CD4-positive, alpha-beta T cell treated with Interleukin-6 for 4 hours (primary cell): Measurements from ENCODE around the gene TGFBR2.

ENCODE experiments used
- DNase-seq: peaks from one replicate; pipeline ENCODE4 v3.0.0-alpha.2; 2020; ENCODE audit warnings: mixed read lengths

TGFBR2 gene

DNA sequence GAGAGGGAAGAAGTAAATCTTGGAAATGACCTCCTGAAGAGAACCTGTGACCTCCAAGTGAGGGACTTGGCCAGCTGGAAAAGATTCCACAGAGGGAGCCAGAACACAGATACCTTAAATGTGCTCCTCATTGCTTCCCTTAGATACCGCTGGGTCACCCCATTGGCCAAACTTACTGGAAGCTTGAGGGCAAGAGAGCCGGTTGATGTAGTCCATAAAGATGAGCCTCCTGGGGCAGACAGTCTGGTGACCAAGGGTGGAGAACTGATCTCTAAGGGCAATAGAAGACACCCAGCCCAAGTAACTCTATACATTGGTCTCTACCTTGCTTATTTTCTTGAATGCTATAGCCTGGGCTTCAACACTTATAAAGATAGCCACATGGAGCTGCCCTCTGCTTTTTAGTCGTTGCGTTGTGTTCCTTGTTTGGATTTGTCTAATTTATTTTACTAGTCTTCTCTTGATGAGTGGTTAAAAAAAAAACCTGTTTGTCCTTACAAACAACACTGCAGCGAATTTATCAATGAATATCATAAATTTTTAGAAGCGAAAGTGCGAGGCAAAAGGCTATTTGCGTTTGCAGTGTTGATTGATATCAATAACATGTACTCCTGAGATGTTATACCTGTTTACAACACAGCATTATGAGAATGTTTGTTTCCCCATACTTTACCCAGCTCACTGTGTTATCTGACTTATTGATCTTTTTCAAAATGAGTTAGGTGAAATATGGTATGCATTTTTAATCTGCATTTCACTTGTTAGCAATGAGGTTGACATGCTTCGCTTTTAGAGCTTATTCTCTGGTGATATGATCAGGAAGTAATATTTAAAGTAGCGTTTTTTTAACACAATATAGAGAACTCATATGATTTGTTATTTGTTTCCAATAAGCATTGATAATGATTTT is 31.2 kb downstream of the TGFBR2 start:
- no peak for DNase-seq

DNA sequence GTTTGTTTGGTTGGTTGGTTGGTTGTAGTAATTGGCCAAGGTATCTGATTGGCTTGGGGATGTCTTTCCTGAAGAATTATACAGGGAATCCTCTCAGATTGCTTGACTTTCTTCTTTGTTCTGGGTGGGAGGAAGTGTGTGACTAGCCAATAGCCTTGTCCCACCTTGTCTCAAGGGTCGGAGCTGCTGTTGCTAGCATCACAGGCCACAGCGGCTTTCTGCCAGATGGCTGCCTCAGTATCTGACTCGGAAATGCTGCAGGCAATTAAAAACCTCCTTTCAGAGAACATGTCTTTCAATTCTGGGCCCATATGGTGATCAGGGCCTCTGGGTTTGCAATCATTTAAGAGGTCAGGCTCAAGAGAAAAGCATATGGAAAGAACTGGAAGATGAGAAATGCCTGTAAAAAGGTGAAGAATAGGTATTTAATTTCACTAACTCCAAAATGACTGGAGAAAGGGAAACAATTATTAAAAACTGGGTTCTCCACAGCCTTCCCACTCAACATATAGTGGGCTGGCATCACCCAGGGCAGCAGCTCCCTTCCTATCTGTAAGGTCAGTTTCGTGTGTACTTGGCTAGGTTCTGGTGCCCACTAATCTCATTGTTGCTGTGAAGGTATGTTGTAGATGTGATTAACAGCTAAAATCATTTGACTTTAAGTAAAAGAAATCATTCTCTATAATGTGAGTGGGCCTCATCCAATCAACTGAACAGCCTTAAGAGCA is 32.4 kb downstream of the TGFBR2 start:
- DNase-seq: no peak

DNA sequence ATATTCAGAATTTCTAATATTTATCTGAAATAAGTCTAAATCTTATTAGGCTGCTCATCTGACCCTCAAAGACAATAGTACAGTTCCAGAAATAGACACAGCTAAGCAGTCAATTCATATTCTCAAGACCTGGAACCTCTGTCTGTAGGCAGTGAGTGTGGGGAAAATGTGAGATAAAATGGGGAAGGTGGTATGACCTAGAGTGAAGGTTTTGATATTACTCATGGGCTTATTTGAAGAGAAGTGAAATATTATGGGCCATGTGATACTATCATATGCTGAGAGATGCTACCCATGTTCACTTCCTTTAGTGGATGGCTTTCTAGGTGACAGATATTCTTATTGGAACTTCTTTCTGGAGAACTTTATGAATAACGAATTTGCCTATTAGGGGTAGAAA is 33.5 kb downstream of the TGFBR2 start:
- no peak for DNase-seq

DNA sequence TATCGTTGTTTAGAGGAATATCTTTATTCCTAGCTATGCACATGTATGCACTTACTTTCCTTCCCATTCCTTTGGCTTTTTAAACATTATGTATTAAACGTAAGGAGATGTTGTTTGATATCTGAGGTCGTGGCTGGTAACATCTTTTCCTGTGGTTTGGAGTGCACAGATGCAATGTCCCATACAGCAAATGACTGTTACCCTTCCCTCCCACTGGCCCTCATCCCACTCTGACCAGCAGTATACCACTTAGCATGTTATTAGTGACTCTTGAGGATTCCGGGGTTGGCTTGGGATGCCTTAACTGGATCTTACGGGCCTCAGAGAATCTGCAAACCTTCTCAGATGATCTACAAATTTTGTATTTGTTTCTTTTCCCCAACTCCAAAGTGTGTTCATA is 34.5 kb downstream of the TGFBR2 start:
- DNase-seq: no peak

DNA sequence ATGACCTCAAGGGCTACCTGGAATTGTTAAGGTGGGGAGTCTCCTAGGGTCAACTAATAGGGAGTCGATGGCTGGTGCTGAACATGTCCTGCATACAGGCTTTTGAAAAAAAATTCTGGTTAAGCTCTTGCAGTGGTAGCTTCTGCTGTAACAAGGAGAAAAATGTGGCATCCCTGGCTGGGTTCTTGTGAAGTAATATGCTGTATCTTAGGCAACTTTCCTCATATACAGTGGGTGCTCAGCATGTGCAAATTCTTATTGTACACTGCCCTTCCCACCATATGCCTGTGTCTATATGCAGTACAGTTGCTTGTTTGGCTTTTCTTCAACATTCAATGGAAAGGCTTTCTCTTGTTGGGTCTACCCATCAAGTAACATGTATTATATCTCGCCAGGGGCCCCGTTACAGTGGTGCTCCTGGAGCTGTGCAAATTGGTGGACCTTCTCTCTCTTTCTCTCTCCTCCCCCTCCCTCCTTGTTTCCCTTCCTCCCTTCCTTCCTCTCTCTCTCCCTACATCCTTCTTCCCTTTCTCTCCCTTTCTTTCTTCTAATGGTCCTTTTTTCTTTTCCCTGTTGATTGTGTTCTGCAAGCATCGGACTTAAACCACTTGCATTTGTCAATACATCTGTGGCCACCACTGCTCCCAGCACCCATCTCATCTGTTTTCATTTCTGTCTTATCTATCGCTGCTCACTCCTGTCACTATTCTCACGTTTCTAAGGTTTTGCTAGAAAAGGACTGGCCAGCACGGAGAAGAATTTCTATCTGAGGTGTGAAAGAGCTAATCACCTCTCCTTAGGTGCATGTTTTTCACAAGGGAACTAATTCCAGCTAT is 35.2 kb downstream of the TGFBR2 start:
- no peak for DNase-seq

DNA sequence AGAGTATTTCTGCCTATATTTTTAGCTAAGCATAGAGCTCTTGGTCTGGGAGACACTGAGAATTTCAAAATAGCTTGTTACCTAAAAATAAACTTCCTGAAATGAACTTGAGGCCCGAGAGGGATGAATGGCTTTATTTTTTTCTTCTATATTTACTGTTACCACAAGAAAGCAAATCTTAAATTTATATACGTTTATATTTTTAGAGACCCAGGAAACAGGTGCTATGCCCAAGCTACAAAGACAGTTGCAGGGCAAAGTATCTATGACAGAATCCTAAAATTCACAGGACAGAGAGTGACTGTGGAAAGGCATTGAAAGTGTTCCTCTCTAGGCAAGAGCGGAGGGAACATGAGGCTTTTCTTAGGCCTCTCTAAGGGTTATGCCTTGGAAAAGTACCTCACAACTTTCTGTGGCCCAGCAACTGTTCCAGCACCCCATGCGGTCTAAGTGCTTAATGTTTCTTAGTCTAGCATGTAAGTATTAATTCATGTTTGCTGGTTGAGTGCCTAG is 36.5 kb downstream of the TGFBR2 start:
- DNase-seq: no peak

DNA sequence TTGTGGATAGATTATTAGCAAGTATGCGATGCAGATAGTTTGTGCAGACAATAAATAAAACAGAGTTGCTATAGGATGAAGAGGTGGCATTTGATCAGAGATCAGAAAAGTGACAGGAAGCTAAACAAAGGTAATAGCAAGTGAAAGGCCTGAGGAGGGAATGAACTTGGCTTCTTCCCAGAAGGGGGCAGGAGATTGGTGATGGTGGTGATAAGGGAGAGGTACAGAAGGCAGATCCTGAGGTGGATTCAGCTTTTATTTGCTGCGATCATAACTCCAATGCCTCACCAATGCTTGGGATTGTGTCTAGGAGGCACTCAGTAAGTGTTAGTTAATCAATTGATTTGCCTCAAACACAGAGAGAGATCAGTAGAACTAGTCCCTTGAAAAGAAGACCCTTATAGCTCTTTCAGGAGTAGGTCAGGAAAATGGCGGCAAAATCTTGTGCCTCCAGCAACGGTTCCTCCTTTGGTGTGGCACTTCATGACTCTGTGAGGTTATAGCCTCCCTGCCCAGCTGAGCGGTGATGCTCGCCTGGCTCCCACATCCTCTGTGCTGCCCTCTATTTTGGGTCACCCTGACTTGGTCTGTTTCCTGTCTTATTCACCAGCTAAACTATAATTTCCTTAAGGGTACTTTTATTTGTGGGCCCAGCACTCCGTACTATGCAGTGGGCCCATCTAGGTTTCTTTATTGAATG is 37.5 kb downstream of the TGFBR2 start:
- DNase-seq: peak; percentile 66

DNA sequence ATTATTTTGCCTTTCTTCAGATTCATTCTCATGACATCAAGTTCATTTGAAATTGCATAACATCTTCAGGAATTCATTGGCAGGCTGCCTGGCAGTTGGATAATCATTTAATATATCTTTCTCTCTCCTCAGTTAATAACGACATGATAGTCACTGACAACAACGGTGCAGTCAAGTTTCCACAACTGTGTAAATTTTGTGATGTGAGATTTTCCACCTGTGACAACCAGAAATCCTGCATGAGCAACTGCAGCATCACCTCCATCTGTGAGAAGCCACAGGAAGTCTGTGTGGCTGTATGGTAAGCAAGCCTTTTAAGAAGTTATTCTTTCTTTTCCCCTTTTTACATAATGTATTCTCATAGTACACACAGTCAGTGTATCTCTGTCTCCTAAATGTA is 38.2 kb downstream of the TGFBR2 start:
- peak; percentile 65 for DNase-seq

DNA sequence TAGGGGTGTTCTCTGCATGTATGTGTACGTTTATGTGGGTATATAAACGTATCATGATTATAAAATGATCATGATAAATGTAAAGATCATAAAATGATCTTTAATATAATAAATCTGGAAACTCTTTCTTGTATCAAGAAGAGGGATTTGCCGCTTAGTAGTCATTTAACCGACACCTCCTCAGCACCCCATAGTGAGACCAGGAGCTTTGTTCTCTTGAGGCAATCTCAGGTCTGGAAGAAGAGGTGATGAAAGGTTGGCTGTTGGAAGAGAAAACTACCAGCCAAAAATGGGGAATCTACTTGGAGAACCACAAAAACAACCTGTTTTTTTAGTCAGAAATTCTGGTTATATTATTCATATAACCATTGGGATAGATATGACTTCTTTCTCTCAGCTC is 38.7 kb downstream of the TGFBR2 start:
- DNase-seq: no peak

DNA sequence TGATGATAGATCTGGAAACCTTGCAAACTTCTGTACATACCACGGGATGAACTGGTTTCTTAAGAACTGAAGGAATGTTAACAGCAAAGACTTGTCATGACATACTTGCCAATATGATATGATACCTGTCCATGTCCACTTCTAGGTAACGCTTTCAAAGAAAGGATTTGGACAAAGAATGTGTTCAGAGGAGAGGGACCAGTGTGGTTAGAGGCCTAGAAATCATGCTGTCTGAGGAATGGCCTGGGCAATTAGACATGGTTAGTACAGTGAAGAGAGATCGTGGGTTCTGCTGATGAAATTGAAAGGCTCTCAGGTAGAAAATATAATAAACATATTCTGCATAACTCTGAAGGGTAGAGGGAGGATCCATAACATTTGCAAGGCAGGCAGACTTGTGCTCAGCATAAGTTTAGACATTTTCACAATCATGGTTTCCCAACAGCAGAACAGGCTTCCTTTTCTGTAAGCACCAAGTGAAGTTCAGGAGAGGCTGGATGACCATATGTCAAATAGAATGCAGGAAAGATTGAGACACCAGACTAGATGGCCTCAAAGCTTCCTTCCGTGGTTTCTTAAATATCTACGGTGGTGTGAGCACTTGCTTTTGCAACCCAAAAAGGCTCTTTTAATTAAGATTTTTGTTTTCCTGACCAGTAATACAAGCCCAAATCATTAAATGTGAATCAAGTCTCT is 39.9 kb downstream of the TGFBR2 start:
- DNase-seq: no peak

DNA sequence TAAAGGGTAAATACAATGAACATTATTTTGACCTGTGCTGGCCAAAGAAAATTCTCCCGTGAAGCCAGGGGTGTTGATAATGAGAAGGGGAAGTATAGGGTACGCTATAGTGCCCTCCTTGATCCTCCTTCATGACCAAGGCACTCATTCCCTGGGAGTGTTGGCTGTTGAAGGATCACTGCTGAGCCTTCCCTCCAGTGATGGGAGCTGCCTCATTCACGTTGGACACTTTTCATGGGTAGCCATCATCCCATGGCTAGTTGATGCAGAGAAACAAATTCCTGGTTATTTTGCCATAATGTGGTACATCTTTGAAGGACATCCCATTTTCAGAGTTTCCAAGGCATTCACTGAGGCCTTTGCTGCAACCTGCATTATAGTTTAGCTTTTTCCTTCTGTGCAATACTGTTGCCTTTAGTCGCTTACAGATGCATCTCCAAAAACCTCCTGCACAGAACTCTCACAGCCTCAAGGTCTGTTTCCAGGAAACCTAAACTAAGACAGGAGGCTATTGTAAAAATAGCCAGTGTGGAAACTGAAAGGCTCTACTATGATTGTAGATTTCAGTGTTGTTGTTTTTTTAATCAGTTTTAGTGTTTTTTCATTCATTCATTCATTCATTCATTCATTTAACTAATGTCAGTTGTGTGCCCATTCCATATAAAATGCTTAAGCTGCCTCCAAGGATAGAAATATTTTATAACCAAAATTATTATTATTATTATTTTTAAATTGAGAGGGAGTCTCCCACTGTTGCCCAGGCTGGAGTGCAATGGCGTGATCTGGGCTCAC is 40.8 kb downstream of the TGFBR2 start:
- no peak for DNase-seq

DNA sequence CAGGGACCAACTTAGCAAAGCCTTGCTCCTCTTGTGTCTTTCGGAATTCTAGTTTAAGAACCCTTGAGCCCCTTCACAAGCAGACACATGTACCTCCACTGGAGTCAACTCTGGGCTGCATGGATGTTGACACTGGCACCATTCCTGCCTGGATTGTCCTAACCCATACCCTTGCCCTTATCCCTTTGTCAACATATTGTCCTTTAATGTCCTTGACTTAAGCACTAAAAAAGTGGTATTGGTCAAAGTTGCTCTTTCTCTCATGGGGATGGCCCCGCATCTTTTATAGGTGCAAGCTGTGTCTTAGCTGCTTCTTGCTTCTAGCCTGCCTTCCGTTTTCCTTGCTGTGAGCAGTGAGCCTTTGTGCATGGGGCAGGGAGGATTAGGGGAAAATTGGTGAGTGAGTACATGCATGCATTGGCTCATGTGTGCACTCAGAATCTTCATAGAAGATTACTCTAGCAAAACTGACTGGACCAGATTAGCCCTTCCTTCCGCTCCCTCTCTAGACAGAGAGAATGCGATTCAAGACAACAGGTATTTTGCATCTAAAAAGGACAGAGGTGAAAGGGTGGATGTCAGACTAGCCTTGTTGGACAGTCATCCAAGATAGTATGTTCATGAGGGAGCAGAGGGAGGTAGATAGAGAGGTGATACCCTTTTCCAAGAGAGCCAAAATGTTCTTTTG is 42.4 kb downstream of the TGFBR2 start:
- no peak for DNase-seq

DNA sequence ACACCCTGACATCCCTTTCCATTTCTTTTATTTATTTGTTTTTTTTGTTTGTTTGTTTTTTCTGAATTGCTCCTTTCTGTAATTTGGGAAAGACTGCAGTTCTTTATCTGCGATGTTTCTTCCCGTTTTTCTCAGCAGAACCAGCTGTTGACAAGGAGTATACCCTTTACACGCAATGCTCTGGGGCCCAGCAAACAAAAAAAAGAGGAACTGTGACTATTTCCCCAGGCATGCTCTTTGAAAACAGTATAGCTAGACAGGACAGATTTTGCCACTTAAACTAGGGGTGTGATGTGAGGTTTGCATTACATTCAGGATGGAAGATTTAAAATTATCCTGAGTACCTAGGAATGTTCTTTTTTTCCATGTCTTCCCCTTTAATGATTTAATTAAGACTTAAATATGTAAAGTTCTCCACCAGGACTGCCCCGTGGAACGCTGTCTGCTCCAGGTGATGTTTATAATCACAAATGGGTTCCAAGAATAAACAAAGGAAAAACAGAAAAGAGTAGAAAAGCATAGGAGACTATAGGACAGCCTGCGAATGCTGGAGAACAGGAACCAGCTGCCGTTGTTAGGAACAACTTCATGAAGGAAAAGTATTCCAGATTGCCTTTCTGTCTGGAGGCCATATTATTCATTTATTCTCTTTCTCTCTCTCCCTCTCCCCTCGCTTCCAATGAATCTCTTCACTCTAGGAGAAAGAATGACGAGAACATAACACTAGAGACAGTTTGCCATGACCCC is 43.3 kb downstream of the TGFBR2 start:
- DNase-seq: no peak

DNA sequence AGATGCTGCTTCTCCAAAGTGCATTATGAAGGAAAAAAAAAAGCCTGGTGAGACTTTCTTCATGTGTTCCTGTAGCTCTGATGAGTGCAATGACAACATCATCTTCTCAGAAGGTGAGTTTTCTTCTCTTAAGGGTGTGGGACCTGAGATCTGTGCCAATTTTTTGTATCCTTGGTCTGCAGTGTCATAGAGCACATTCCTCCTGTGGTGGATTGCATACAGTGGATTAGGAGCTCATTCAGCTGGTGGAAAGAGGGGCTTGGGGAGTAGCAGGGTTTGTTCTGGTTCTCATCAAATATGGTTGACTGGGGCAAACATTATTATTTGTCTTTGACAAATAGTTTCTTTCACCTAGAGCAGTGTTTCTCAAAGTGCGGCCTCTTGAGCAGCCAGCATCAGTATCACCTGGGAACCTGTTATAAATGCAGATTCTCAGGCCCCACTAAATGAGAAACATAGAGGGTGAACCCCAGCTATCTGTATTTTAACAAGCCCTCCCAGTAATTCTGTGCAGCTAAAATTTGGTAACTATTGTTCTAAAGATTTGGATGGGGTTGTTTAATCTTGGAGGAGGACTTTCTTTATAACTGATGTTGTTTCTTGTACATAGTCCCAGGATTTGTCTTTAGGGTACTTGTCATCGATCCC is 44.1 kb downstream of the TGFBR2 start:
- DNase-seq: no peak

DNA sequence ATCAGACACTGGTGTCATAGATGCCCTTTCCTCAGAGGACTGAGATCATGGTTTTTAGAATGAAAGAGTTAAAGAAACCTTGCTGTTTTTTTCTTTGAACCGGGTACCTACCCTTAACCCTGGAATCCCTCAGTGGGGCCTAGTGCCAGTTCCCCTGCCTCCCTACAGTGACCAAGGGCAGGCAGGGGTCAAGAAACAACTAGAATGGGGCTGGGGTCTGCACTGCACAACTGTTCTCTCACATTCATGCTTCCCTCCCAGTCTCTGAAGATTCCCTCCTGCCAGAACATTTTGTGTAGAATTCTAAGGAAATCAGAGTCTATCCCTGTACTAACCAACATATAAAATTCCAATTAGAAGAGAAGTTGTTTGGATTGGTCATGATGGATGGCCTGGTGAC is 47.9 kb downstream of the TGFBR2 start:
- no peak for DNase-seq

DNA sequence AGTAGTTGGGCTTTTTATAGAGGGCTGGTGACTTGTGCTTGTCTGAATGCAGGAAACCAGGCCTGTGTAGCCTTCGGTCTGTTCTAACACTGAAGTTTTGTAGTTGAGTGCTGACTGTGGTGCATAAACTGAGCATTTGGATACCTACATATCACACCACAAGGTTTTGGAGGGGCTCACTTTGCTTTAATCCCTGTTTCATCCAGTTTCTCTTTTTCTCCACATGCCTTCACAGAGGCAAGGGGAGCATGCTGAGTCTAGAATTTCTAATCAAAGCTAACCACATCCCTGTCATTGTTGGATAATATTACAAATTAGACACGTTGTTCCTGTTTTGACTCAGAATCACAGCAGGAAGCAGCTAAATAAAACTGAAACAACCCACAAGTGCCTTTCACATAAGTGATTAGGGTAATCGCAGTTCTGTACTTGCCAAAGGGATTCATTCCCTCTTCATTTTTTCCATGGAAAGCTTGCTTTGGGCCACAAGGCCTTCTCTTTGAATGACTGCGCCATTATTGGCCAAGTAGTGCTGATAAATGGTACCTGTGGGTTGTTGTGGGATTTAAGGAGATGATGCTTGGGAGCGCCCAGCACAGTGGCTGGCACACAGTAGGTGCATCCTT is 48.9 kb downstream of the TGFBR2 start:
- peak; percentile 53 for DNase-seq

DNA sequence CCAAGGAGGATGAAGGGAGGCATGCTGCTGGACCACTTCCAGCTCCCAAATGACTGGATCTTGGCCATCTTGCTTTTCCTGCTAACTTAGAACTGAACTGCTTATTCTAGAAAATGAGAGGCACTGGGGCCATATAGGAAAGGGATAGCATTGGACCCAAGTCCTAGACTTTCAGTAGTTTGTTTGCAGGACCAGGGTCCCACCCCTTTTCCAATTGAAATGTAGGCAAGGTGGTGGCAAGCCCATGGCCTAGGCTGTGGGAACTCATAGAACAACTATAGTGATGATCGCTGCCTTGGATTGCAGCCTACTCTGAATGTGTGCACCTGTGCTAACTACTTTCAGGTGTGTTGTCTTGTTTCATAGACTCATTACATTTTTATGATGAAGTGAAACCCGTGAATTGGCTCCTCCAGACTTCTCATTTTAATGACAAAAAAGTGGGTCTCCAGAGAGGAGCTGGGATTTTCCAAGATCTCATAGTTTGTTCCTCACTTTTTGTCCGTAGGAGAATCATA is 50.3 kb downstream of the TGFBR2 start:
- DNase-seq: no peak

DNA sequence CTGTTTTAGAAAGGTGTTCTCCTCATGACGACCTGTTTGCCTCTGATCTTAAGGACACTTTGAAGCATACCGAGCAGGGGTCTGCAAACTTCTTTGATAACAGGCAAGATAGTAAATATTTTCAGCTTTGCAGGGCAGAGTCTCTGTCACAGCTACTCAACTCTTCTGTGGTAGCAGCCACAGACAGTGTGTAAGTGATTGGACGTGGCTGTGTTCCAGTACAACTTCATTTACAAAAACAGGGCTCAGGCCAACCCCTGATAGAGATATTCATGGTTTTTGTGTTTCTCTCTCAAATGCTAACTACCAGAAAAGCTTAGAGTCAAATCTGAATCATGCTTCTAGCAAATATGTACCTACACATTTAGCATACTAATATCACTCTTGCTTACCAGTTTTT is 51.5 kb downstream of the TGFBR2 start:
- DNase-seq: peak; percentile 60
